ENCODE measurements around the gene RGS9BP.

GRCh38 chr19:32672841-32673240, 2.8 kb upstream of the RGS9BP start:
- TF ChIP-seq POLR2A (IDR thresholded peaks at IDR 0.05) (no peak), CTCF (IDR thresholded peaks at IDR 0.05) (no peak), POLR2AphosphoS5 (IDR thresholded peaks at IDR 0.05) (no peak), EP300 (IDR thresholded peaks at IDR 0.05) (no peak)
